ENCODE results near the gene RPTOR. TPM values are rescaled to one million over a fixed set of nuclear protein-coding genes. Genes with fewer than 3 reads are reported as not detected.
"Not testable (repeated sequence)": the region's sequence is repeated elsewhere in the genome, so short reads cannot be mapped to it uniquely, and the experiment has no call there.

The RPTOR gene
- total and polyA plus RNA-seq, 2 donors, result 8.1 to 10.3 TPM

- Histone ChIP-seq H3K36me3 (ENCODE audit: control insufficient read depth in 2 of 2, insufficient read depth in 2 of 2, low read length in 1 of 2) (peaks cover 8 to 24% of the 10 kb centered on the region in 2 donors), H3K9me3 (ENCODE audit: control insufficient read depth in 2 of 2, insufficient read depth in 1 of 2, low read length in 1 of 2) (peaks cover 0 to 3% of the 10 kb centered on the region in 2 donors), H3K4me3 (ENCODE audit: low read length in 2 of 2) (no peak overlapping the region), H3K27ac (ENCODE audit: low read depth in 1 of 2, low read length in 1 of 2) (peak overlapping the region; percentile 78 to 97), H3K4me1 (ENCODE audit: control insufficient read depth in 2 of 2, insufficient read depth in 2 of 2, low read length in 2 of 2) (peaks cover 51 to 80% of the 10 kb centered on the region in 2 donors), H3K27me3 (ENCODE audit: control insufficient read depth in 2 of 2, insufficient read depth in 1 of 2, low read length in 1 of 2) (no peaks in the 10 kb centered on the region)
- 83% methylated on average over 11 of the region's 11 CpGs for WGBS
- no peak for DNase-seq (ENCODE audit: low read depth in 6 of 9, low spot score in 9 of 9)
These were observed 217.4 kb downstream of the RPTOR start for GRCh38 chr17:80762076-80762475.

GRCh38 chr17:80763293-80763867 lies 218.7 kb downstream of the RPTOR start:
- Histone ChIP-seq H3K36me3 (ENCODE audit: control insufficient read depth in 2 of 2, insufficient read depth in 2 of 2, low read length in 1 of 2) (peaks cover under 1 to 12% of the 10 kb centered on the region in 2 donors), H3K9me3 (ENCODE audit: control insufficient read depth in 2 of 2, insufficient read depth in 1 of 2, low read length in 1 of 2) (peaks cover 0 to 3% of the 10 kb centered on the region in 2 donors), H3K27me3 (ENCODE audit: control insufficient read depth in 2 of 2, insufficient read depth in 1 of 2, low read length in 1 of 2) (no peaks in the 10 kb centered on the region), H3K4me1 (ENCODE audit: control insufficient read depth in 2 of 2, insufficient read depth in 2 of 2, low read length in 2 of 2) (peaks cover 46 to 80% of the 10 kb centered on the region in 2 donors), H3K4me3 (ENCODE audit: low read length in 2 of 2) (no peak overlapping the region), H3K27ac (ENCODE audit: low read depth in 1 of 2, low read length in 1 of 2) (peak overlapping the region; percentile 87 to 97)
- peak in 1 of 9 donors; percentile 77 for DNase-seq (ENCODE audit: low read depth in 6 of 9, low spot score in 9 of 9)
- WGBS, result 22% methylated on average over 15 of the region's 15 CpGs

- H3K36me3 ChIP-seq (ENCODE audit: control insufficient read depth in 2 of 2, insufficient read depth in 2 of 2, low read length in 1 of 2), result peaks cover 0 to 18% of the 10 kb centered on the region in 2 donors
- peak overlapping the region; percentile 22 to 25 for H3K4me3 ChIP-seq (ENCODE audit: low read length in 2 of 2)
- DNase-seq (ENCODE audit: low read depth in 6 of 9, low spot score in 9 of 9); H3K9me3 ChIP-seq (ENCODE audit: control insufficient read depth in 2 of 2, insufficient read depth in 1 of 2, low read length in 1 of 2); H3K27me3 ChIP-seq (ENCODE audit: control insufficient read depth in 2 of 2, insufficient read depth in 1 of 2, low read length in 1 of 2): not testable (repeated sequence)
- H3K4me1 ChIP-seq (ENCODE audit: control insufficient read depth in 2 of 2, insufficient read depth in 2 of 2, low read length in 2 of 2), result peaks cover 43 to 82% of the 10 kb centered on the region in 2 donors
- H3K27ac ChIP-seq (ENCODE audit: low read depth in 1 of 2, low read length in 1 of 2), result peak overlapping the region; percentile 89 to 90
- WGBS, result 19% methylated on average over 4 of the region's 5 CpGs
These were observed 220.0 kb downstream of the RPTOR start for GRCh38 chr17:80764627-80765145.

- peak overlapping the region; percentile 89 to 90 for H3K27ac ChIP-seq (ENCODE audit: low read depth in 1 of 2, low read length in 1 of 2)
- 11% methylated on average over 18 of the region's 18 CpGs for WGBS
These were observed 220.8 kb downstream of the RPTOR start for GRCh38 chr17:80765241-80765961.

GRCh38 chr17:80766290-80766855 lies 221.7 kb downstream of the RPTOR start:
- Histone ChIP-seq H3K27me3 (ENCODE audit: control insufficient read depth in 2 of 2, insufficient read depth in 1 of 2, low read length in 1 of 2) (no peaks in the 10 kb centered on the region), H3K4me3 (ENCODE audit: low read length in 2 of 2) (peak overlapping the region in 1 of 2 donors; percentile 22), H3K4me1 (ENCODE audit: control insufficient read depth in 2 of 2, insufficient read depth in 2 of 2, low read length in 2 of 2) (peaks cover 49 to 84% of the 10 kb centered on the region in 2 donors), H3K9me3 (ENCODE audit: control insufficient read depth in 2 of 2, insufficient read depth in 1 of 2, low read length in 1 of 2) (peaks cover 0 to 4% of the 10 kb centered on the region in 2 donors), H3K27ac (ENCODE audit: low read depth in 1 of 2, low read length in 1 of 2) (peak overlapping the region; percentile 54 to 89), H3K36me3 (ENCODE audit: control insufficient read depth in 2 of 2, insufficient read depth in 2 of 2, low read length in 1 of 2) (peaks cover 7 to 31% of the 10 kb centered on the region in 2 donors)
- 93% methylated on average over 3 of the region's 3 CpGs for WGBS
- DNase-seq (ENCODE audit: low read depth in 6 of 9, low spot score in 9 of 9), result peak in 1 of 9 donors; percentile 51

More at GRCh38 chr17:80765241-80765961, 220.8 kb downstream of the RPTOR start:
- no peaks in the 10 kb centered on the region for H3K27me3 ChIP-seq (ENCODE audit: control insufficient read depth in 2 of 2, insufficient read depth in 1 of 2, low read length in 1 of 2)
- peaks cover 42 to 82% of the 10 kb centered on the region in 2 donors for H3K4me1 ChIP-seq (ENCODE audit: control insufficient read depth in 2 of 2, insufficient read depth in 2 of 2, low read length in 2 of 2)
- H3K9me3 ChIP-seq (ENCODE audit: control insufficient read depth in 2 of 2, insufficient read depth in 1 of 2, low read length in 1 of 2), result no peaks in the 10 kb centered on the region
- peaks cover 0 to 22% of the 10 kb centered on the region in 2 donors for H3K36me3 ChIP-seq (ENCODE audit: control insufficient read depth in 2 of 2, insufficient read depth in 2 of 2, low read length in 1 of 2)
- H3K4me3 ChIP-seq (ENCODE audit: low read length in 2 of 2), result peak overlapping the region; percentile 22 to 25
- DNase-seq (ENCODE audit: low read depth in 6 of 9, low spot score in 9 of 9), result peak in 2 of 9 donors; percentile 41 to 67

- DNase-seq (ENCODE audit: low read depth in 6 of 9, low spot score in 9 of 9), result no peak
- no peaks in the 10 kb centered on the region for H3K27me3 ChIP-seq (ENCODE audit: control insufficient read depth in 2 of 2, insufficient read depth in 1 of 2, low read length in 1 of 2)
- 78% methylated on average over 6 of the region's 6 CpGs for WGBS
- peak overlapping the region in 1 of 2 donors; percentile 38 for H3K27ac ChIP-seq (ENCODE audit: low read depth in 1 of 2, low read length in 1 of 2)
- peaks cover 0 to 8% of the 10 kb centered on the region in 2 donors for H3K9me3 ChIP-seq (ENCODE audit: control insufficient read depth in 2 of 2, insufficient read depth in 1 of 2, low read length in 1 of 2)
- H3K4me1 ChIP-seq (ENCODE audit: control insufficient read depth in 2 of 2, insufficient read depth in 2 of 2, low read length in 2 of 2), result peaks cover 50 to 84% of the 10 kb centered on the region in 2 donors
- no peak overlapping the region for H3K4me3 ChIP-seq (ENCODE audit: low read length in 2 of 2)
- peaks cover 7 to 34% of the 10 kb centered on the region in 2 donors for H3K36me3 ChIP-seq (ENCODE audit: control insufficient read depth in 2 of 2, insufficient read depth in 2 of 2, low read length in 1 of 2)
These were observed 223.8 kb downstream of the RPTOR start for GRCh38 chr17:80768389-80768788.

- H3K9me3 ChIP-seq (ENCODE audit: control insufficient read depth in 2 of 2, insufficient read depth in 1 of 2, low read length in 1 of 2), result peaks cover 0 to 8% of the 10 kb centered on the region in 2 donors
- peaks cover 7 to 34% of the 10 kb centered on the region in 2 donors for H3K36me3 ChIP-seq (ENCODE audit: control insufficient read depth in 2 of 2, insufficient read depth in 2 of 2, low read length in 1 of 2)
- peak overlapping the region in 1 of 2 donors; percentile 58 for H3K27ac ChIP-seq (ENCODE audit: low read depth in 1 of 2, low read length in 1 of 2)
- H3K4me1 ChIP-seq (ENCODE audit: control insufficient read depth in 2 of 2, insufficient read depth in 2 of 2, low read length in 2 of 2), result peaks cover 53 to 86% of the 10 kb centered on the region in 2 donors
- no peaks in the 10 kb centered on the region for H3K27me3 ChIP-seq (ENCODE audit: control insufficient read depth in 2 of 2, insufficient read depth in 1 of 2, low read length in 1 of 2)
- no peak overlapping the region for H3K4me3 ChIP-seq (ENCODE audit: low read length in 2 of 2)
- no peak for DNase-seq (ENCODE audit: low read depth in 6 of 9, low spot score in 9 of 9)
- over 99% methylated on average over 10 of the region's 10 CpGs for WGBS
These were observed 224.3 kb downstream of the RPTOR start for GRCh38 chr17:80768936-80769335.

GRCh38 chr17:80769516-80769915 lies 224.9 kb downstream of the RPTOR start:
- WGBS, result 88% methylated on average over 10 of the region's 10 CpGs
- H3K4me3 ChIP-seq (ENCODE audit: low read length in 2 of 2), result no peak overlapping the region

More at GRCh38 chr17:80769516-80769915, 224.9 kb downstream of the RPTOR start:
- H3K36me3 ChIP-seq (ENCODE audit: control insufficient read depth in 2 of 2, insufficient read depth in 2 of 2, low read length in 1 of 2), result peaks cover 7 to 36% of the 10 kb centered on the region in 2 donors
- peaks cover 59 to 92% of the 10 kb centered on the region in 2 donors for H3K4me1 ChIP-seq (ENCODE audit: control insufficient read depth in 2 of 2, insufficient read depth in 2 of 2, low read length in 2 of 2)
- H3K27me3 ChIP-seq (ENCODE audit: control insufficient read depth in 2 of 2, insufficient read depth in 1 of 2, low read length in 1 of 2), result no peaks in the 10 kb centered on the region
- H3K9me3 ChIP-seq (ENCODE audit: control insufficient read depth in 2 of 2, insufficient read depth in 1 of 2, low read length in 1 of 2), result peaks cover 0 to 8% of the 10 kb centered on the region in 2 donors
- DNase-seq (ENCODE audit: low read depth in 6 of 9, low spot score in 9 of 9), result no peak
- peak overlapping the region in 1 of 2 donors; percentile 58 for H3K27ac ChIP-seq (ENCODE audit: low read depth in 1 of 2, low read length in 1 of 2)

Measured in thymus (tissue), 11 donors.